A673 (cell line): ENCODE results near the gene NBAS. TPM values are rescaled to one million over a fixed set of nuclear protein-coding genes. Genes with fewer than 3 reads are reported as not detected.

Experiments used
- BruUV-seq: library from RNA; stranded (reverse); fragments of 400-500 nt; replicated peaks from 2 replicates; lab custom pipeline; 2021; lab: Mats Ljungman, UMichigan
- CTCF ChIA-PET: fragments of 300-600 bp; sonication (Branson Sonifier 250); formaldehyde crosslinking; loops from one replicate; lab custom pipeline; 2022; ENCODE audit warnings: antibody characterized with exemption; lab: Charles Lee
- POLR2A ChIA-PET: fragments of 300-600 bp; sonication (Branson Sonifier 250); formaldehyde crosslinking; loops from one replicate; lab custom pipeline; 2022; ENCODE audit warnings: antibody characterized with exemption; ENCODE audit not compliant: low non-redundant PET; lab: Charles Lee
- DNase-seq: peaks from one replicate; pipeline ENCODE4 v3.0.0-alpha.2; 2015; ENCODE audit warnings: low spot score
- H3K27ac ChIP-seq: fragments of 200-600 bp; sonication (generic); 2 replicates; pipeline ENCODE4 v1.5.1; 2016; ENCODE audit warnings: mixed run types, low read depth, mild to moderate bottlenecking, mixed read lengths, antibody characterized with exemption, low read length; ENCODE audit not compliant: poor library complexity, severe bottlenecking
- H3K27me3 ChIP-seq: fragments of 200-600 bp; sonication (generic); replicated peaks from 2 replicates; pipeline ENCODE4 v1.6.1; 2017; ENCODE audit warnings: mixed run types, low read depth, mild to moderate bottlenecking, mixed read lengths, antibody characterized with exemption, low read length; ENCODE audit not compliant: insufficient read depth, poor library complexity
- H3K36me3 ChIP-seq: fragments of 200-600 bp; sonication (generic); 2 replicates; pipeline ENCODE4 v1.6.1; 2016; ENCODE audit warnings: mixed run types, mild to moderate bottlenecking, mixed read lengths, antibody characterized with exemption, low read length; ENCODE audit not compliant: insufficient read depth, poor library complexity, severe bottlenecking
- H3K4me1 ChIP-seq: fragments of 200-600 bp; sonication (generic); 2 replicates; pipeline ENCODE4 v1.6.1; 2017; ENCODE audit warnings: mixed run types, mild to moderate bottlenecking, mixed read lengths, antibody characterized with exemption, low read length; ENCODE audit not compliant: insufficient read depth, poor library complexity, severe bottlenecking
- H3K4me3 ChIP-seq: fragments of 200-600 bp; sonication (generic); 2 replicates; pipeline ENCODE4 v1.5.1; 2016; ENCODE audit warnings: low read depth, mixed run types, mild to moderate bottlenecking, mixed read lengths, low read length; ENCODE audit not compliant: poor library complexity, severe bottlenecking
- H3K9me3 ChIP-seq: fragments of 200-600 bp; sonication (generic); 2 replicates; pipeline ENCODE4 v1.6.1; 2016; ENCODE audit warnings: mixed run types, low read depth, mild to moderate bottlenecking, mixed read lengths, antibody characterized with exemption, low read length; ENCODE audit not compliant: poor library complexity, severe bottlenecking
- EZH2 ChIP-seq: fragments of 200-600 bp; sonication (generic); IDR thresholded peaks from 2 replicates; pipeline ENCODE4 v1.6.1; 2017; ENCODE audit warnings: borderline replicate concordance, low read depth, mild to moderate bottlenecking, mixed read lengths, antibody characterized with exemption, low read length; ENCODE audit not compliant: poor library complexity, severe bottlenecking
- intact Hi-C: fragments of 100-400 bp; cut with micrococcal nuclease; formaldehyde crosslinking; loops from one replicate; pipeline ENCODE4 v1.10.0; 2022; ENCODE audit not compliant: unreplicated experiment
- total RNA-seq: library from RNA; stranded (reverse); gene quantifications from 2 replicates; pipeline ENCODE4 v1.2.3, GENCODE V29; 2021
- TF ChIP-seq, protein P1 (sequence below): fragments of 300-800, 200-600 bp; sonication (generic); conservative IDR thresholded peaks from 2 replicates; pipeline ENCODE4 v1.5.1; 2017; ENCODE audit warnings: low read depth, mild to moderate bottlenecking, antibody characterized with exemption, low read length, moderate library complexity, mixed read lengths

Gene NBAS
- total RNA-seq, 1 experiment from 2014 or later = 38.7 TPM

DNA sequence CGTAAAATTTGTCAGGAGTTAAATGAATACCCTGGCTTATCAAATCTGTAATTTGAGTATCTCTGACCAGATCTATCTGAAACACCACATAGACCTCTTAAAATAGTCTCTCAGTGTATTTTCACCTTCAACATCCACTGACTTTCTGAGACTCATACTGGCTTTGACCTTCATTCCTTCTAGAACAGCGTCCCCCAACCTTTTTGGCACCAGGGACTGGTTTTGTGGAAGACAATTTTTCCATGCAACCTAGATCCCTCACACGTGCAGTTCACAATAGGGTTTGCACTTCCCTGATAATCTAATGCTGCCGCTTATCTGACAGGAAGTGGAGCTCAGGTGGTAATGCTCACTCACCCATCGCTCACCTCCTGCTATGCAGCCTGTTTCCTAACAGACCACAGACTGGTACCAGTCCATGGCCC, 3.2 kb downstream of the NBAS start:
- intact Hi-C loops = no loop called here
- CTCF ChIA-PET = no interaction called here
- no peak for DNase-seq
- peaks cover 10% of the 10 kb centered on the region for H3K4me1 ChIP-seq
- no peak overlapping the region for H3K27ac ChIP-seq
- no TSS peak for BruUV-seq
- H3K27me3 ChIP-seq = no peaks in the 10 kb centered on the region
- TF ChIP-seq EZH2 = no peak
- TF ChIP-seq, protein P1, sequence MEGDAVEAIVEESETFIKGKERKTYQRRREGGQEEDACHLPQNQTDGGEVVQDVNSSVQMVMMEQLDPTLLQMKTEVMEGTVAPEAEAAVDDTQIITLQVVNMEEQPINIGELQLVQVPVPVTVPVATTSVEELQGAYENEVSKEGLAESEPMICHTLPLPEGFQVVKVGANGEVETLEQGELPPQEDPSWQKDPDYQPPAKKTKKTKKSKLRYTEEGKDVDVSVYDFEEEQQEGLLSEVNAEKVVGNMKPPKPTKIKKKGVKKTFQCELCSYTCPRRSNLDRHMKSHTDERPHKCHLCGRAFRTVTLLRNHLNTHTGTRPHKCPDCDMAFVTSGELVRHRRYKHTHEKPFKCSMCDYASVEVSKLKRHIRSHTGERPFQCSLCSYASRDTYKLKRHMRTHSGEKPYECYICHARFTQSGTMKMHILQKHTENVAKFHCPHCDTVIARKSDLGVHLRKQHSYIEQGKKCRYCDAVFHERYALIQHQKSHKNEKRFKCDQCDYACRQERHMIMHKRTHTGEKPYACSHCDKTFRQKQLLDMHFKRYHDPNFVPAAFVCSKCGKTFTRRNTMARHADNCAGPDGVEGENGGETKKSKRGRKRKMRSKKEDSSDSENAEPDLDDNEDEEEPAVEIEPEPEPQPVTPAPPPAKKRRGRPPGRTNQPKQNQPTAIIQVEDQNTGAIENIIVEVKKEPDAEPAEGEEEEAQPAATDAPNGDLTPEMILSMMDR = no peak
- H3K9me3 ChIP-seq = no peaks in the 10 kb centered on the region
- H3K36me3 ChIP-seq = no peaks in the 10 kb centered on the region
- H3K4me3 ChIP-seq = no peak overlapping the region
- POLR2A ChIA-PET = no interaction called here

DNA sequence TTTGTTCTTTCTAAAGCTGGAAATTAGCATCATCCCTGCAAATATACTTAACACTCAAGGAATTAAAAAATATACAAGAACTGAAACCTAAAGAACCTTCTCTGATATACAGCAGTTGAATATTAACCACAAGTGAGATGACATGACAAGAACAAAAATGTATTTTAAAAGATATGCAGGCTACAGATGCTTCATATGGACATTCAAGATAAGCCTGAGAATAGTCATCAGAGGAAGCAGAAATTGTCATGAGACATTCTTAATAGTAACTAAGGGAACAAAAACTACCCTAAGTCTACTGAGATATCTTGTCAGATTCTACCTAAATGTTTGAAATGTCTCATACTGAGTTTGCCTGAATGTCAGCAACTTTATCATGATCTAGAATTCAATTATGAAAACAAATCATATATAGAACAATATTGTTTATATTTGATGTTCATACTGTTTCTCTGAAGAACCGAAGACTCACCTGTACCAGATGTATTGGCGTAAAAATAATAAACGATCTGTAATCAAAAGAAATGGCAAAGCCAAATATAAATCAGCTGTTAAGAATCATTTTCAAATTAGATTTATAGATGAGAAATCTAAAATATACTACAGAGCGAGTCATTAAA, 4.7 kb downstream of the NBAS start:
- no peak for TF ChIP-seq EZH2
- TF ChIP-seq, protein P1 = no peak
- ChIA-PET CTCF (no interaction called here), POLR2A (no interaction called here)
- peaks cover 7% of the 10 kb centered on the region for H3K4me1 ChIP-seq
- DNase-seq = no peak
- intact Hi-C loops = no loop called here
- no peaks in the 10 kb centered on the region for H3K36me3 ChIP-seq
- no peaks in the 10 kb centered on the region for H3K9me3 ChIP-seq
- H3K27ac ChIP-seq = no peak overlapping the region
- no TSS peak for BruUV-seq
- H3K4me3 ChIP-seq = no peak overlapping the region
- no peaks in the 10 kb centered on the region for H3K27me3 ChIP-seq

DNA sequence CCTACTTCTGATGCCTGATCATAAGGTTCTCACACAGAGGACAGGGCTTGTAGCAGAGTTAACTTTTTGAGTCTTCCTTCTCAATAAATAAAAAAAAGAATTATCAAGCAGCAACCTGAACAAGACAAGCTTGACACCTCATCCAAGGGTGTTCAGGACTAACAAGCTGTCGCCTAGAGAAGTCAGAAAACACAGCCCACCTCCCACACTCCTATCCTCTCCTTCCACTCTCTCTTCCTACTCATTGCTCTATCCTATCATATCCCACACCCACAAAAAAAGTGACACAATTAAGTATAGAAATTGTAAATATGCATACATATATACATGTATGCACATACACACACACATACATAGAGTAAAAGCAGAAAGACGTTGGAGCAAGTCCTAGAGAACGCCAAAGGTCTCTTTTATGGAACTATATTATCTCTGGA, 5.4 kb downstream of the NBAS start:
- ChIA-PET CTCF (no interaction called here), POLR2A (no interaction called here)
- no peak for TF ChIP-seq EZH2
- TF ChIP-seq, protein P1 = no peak
- BruUV-seq = no TSS peak
- Histone ChIP-seq H3K27ac (no peak overlapping the region), H3K27me3 (no peaks in the 10 kb centered on the region), H3K36me3 (no peaks in the 10 kb centered on the region), H3K4me1 (peaks cover 5% of the 10 kb centered on the region), H3K4me3 (no peak overlapping the region), H3K9me3 (no peaks in the 10 kb centered on the region)
- DNase-seq = no peak
- intact Hi-C loops = no loop called here
